K562 (cell line): ENCODE results near the gene ATP2B1. TPM values are rescaled to one million over a fixed set of nuclear protein-coding genes. Genes with fewer than 3 reads are reported as not detected.

Experiments
- ARID1B ChIP-seq: fragments of 450-650 bp; IDR thresholded peaks from 2 replicates; pipeline ENCODE4 v1.6.1; 2016; ENCODE audit warnings: antibody characterized with exemption, mild to moderate bottlenecking, inconsistent platforms
- ARNT ChIP-seq, 2 experiments: fragments of 450-650 bp; IDR thresholded peaks; 2 replicates each; pipeline ENCODE4 v1.6.1; 2016; ENCODE audit warnings: mild to moderate bottlenecking in 1 of 2
- CBFA2T2 ChIP-seq: fragments of 450-650 bp; conservative IDR thresholded peaks from 2 replicates; pipeline ENCODE4 v1.6.1; 2017; ENCODE audit warnings: mild to moderate bottlenecking
- DDX20 ChIP-seq: fragments of 450-650 bp; IDR thresholded peaks from 2 replicates; pipeline ENCODE4 v1.6.1; 2016; ENCODE audit warnings: missing genetic modification characterization, low read depth, mild to moderate bottlenecking, missing compliant biosample characterization, moderate library complexity
- GATAD2A ChIP-seq: fragments of 450-650 bp; IDR thresholded peaks from 2 replicates; pipeline ENCODE4 v1.6.1; 2017
- HLTF ChIP-seq: fragments of 450-650 bp; IDR thresholded peaks from 2 replicates; pipeline ENCODE4 v1.6.1; 2016
- JUN ChIP-seq, 2 experiments: sonication (generic) in 1 of 2; formaldehyde crosslinking in 1 of 2; IDR thresholded peaks; 2 replicates each; pipeline versions ENCODE4 v1.6.1 to v1.8.0; 2012 to 2022; ENCODE audit warnings: borderline replicate concordance in 2 of 2, mild to moderate bottlenecking in 2 of 2, improper control_type of control experiment in 1 of 2, low read depth in 1 of 2, low read length in 1 of 2, missing genetic modification reagents in 1 of 2
- KLF10 ChIP-seq: fragments of 250-450 bp; sonication (Bioruptor Pico); IDR thresholded peaks from 2 replicates; pipeline ENCODE4 v1.6.1; 2021; ENCODE audit warnings: matching md5 sums
- MAFK ChIP-seq: IDR thresholded peaks from 2 replicates; pipeline ENCODE4 v1.6.1; 2011; ENCODE audit warnings: low read length, improper control_type of control experiment
- MTA1 ChIP-seq: fragments of 450-650 bp; IDR thresholded peaks from 2 replicates; pipeline ENCODE4 v1.6.1; 2017; ENCODE audit warnings: borderline replicate concordance
- NCOR1 ChIP-seq: fragments of 450-650 bp; IDR thresholded peaks from 2 replicates; pipeline ENCODE4 v1.6.1; 2016; ENCODE audit warnings: mild to moderate bottlenecking, moderate library complexity
- NELFE ChIP-seq: IDR thresholded peaks from 2 replicates; pipeline ENCODE4 v1.6.1; 2011; ENCODE audit warnings: mild to moderate bottlenecking; ENCODE audit not compliant: insufficient read depth, insufficient read length
- POLR2AphosphoS2 ChIP-seq: IDR thresholded peaks from 2 replicates; pipeline ENCODE4 v1.6.1; 2012; ENCODE audit warnings: low read length, improper control_type of control experiment
- PYGO2 ChIP-seq: fragments of 450-650 bp; IDR thresholded peaks from 2 replicates; pipeline ENCODE4 v1.6.1; 2016; ENCODE audit warnings: mild to moderate bottlenecking, missing genetic modification characterization, moderate library complexity, missing compliant biosample characterization
- TAL1 ChIP-seq: fragments of 450-650 bp; IDR thresholded peaks from 2 replicates; pipeline ENCODE4 v1.6.1; 2016; ENCODE audit warnings: mild to moderate bottlenecking
- TBL1XR1 ChIP-seq, 2 experiments: IDR thresholded peaks; 2 replicates each; pipeline ENCODE4 v1.6.1; 2012; ENCODE audit warnings: improper control_type of control experiment in 2 of 2, low read length in 2 of 2, mild to moderate bottlenecking in 1 of 2
- ZNF282 ChIP-seq: sonication (generic); formaldehyde crosslinking; IDR thresholded peaks from 2 replicates; pipeline ENCODE4 v1.8.1; 2023; ENCODE audit warnings: missing genetic modification reagents
- ZNF3 ChIP-seq: fragments of 250-450 bp; sonication (Bioruptor Pico); IDR thresholded peaks from 2 replicates; pipeline ENCODE4 v1.5.0; 2021; ENCODE audit warnings: mild to moderate bottlenecking, moderate library complexity
- ZNF316 ChIP-seq: fragments of 450-650 bp; IDR thresholded peaks from 2 replicates; pipeline ENCODE4 v1.6.1; 2016
- ZNF551 ChIP-seq: fragments of 250-450 bp; sonication (Bioruptor Pico); IDR thresholded peaks from 2 replicates; pipeline ENCODE4 v1.5.0; 2021; ENCODE audit warnings: mild to moderate bottlenecking, moderate library complexity
- polyA plus RNA-seq, 8 experiments: library from polyadenylated mRNA; depleted of rRNA in 4 of 8; stranded (reverse) in 5 of 8; unstranded in 3 of 8; fragments of >200 nt; fragmentation: Nextera tagmentation in 2 of 8; fragmentation: Illumina TruSeq in 1 of 8; extraction: Ambion mirVana in 2 of 8; extraction: Trizol in 1 of 8; gene quantifications; 2 replicates each; pipeline versions ENCODE4 v1.2.1 to v1.2.3, GENCODE V29; 2011 to 2014; ENCODE audit warnings: inconsistent platforms in 1 of 8, missing spikeins in 1 of 8
- total RNA-seq, 7 experiments: library from RNA; depleted of rRNA in 6 of 7; stranded (reverse); fragments of >200 nt in 6 of 7; fragmentation: Illumina TruSeq in 2 of 7; extraction: Trizol in 2 of 7; gene quantifications; 2 replicates each; pipeline versions ENCODE4 v1.2.1 to v1.2.3, GENCODE V29; 2011 to 2021; ENCODE audit warnings: low replicate concordance in 1 of 7
- TF ChIP-seq, protein P1 (sequence below): fragments of 200-800 bp; sonication (Bioruptor generic); IDR thresholded peaks from 2 replicates; pipeline ENCODE4 v1.6.1; 2017; ENCODE audit warnings: missing genetic modification characterization, missing compliant biosample characterization
- TF ChIP-seq, protein P2 (sequence below): fragments of 200-800 bp; sonication (Bioruptor generic); IDR thresholded peaks from 2 replicates; pipeline ENCODE4 v1.6.1; 2017; ENCODE audit warnings: missing genetic modification characterization, missing compliant biosample characterization
- TF ChIP-seq, protein P3 (sequence below): fragments of 450-650 bp; IDR thresholded peaks from 2 replicates; pipeline ENCODE4 v1.6.1; 2014; ENCODE audit warnings: low read depth, mild to moderate bottlenecking, moderate library complexity, borderline replicate concordance
- TF ChIP-seq, protein P4 (sequence below): sonication (generic); formaldehyde crosslinking; IDR thresholded peaks from 2 replicates; pipeline ENCODE4 v1.8.1; 2023; ENCODE audit warnings: mild to moderate bottlenecking, missing genetic modification reagents

Gene ATP2B1
- total and polyA plus RNA-seq, 9 of the 15 experiments (the other 6 are each of a cell fraction or from before 2014, with no cell fraction given): 8.6 to 39.0 (median 27.8) TPM

DNA sequence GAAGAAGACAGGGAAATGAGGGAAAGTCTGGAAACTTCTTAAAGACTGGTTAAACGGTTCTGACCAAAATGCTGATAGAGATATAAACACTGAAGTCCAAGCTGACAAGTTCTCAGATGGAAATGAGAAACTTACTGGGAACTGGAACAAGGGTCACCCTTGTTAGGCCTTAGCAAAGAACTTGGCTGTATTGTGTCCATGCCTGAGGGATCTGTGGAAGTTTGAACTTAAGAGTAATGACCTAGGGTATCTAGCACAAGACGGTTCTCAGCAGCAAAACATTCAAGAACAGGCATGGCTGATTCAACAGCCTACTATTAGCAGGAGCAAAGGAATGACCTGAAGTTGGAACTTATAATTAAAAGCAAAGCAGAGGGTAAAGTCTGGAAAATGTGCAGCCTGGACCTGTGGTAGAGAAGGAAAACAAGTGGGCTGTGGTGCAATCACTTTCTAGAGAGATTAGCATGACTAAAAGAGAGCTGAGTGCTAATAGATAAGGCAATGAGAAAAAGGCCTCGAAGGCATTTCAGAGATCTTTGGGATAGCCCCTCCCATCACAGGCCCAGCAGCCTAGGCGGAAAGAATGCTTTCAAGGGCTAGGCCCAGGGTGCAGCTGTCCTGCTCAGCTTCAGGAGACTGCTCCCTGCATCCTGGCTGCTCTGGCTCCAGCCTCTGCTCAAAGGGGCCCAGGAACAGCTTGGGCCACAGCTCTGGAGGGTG lies 60.3 kb downstream of the ATP2B1 start (continued):
- TF ChIP-seq ARID1B: peak; percentile 82
- TF ChIP-seq NELFE: no peak
- 0 out of 2 replicates have a peak, but pooled peaks have one; percentile 59 for TF ChIP-seq GATAD2A
- TF ChIP-seq, protein P1, sequence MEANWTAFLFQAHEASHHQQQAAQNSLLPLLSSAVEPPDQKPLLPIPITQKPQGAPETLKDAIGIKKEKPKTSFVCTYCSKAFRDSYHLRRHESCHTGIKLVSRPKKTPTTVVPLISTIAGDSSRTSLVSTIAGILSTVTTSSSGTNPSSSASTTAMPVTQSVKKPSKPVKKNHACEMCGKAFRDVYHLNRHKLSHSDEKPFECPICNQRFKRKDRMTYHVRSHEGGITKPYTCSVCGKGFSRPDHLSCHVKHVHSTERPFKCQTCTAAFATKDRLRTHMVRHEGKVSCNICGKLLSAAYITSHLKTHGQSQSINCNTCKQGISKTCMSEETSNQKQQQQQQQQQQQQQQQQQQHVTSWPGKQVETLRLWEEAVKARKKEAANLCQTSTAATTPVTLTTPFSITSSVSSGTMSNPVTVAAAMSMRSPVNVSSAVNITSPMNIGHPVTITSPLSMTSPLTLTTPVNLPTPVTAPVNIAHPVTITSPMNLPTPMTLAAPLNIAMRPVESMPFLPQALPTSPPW (CRISPR knock-in tag): peak; percentile 39; the same call in 1 of the 2 replicates
- no peak for TF ChIP-seq ZNF551 (CRISPR knock-in tag)
- TF ChIP-seq HLTF: no peak
- no peak for TF ChIP-seq POLR2AphosphoS2
- no peak for TF ChIP-seq DDX20
- peak; percentile 51 for TF ChIP-seq CBFA2T2
- no peak for TF ChIP-seq ZNF316
- TF ChIP-seq KLF10 (CRISPR knock-in tag): no peak
- TF ChIP-seq, protein P2, sequence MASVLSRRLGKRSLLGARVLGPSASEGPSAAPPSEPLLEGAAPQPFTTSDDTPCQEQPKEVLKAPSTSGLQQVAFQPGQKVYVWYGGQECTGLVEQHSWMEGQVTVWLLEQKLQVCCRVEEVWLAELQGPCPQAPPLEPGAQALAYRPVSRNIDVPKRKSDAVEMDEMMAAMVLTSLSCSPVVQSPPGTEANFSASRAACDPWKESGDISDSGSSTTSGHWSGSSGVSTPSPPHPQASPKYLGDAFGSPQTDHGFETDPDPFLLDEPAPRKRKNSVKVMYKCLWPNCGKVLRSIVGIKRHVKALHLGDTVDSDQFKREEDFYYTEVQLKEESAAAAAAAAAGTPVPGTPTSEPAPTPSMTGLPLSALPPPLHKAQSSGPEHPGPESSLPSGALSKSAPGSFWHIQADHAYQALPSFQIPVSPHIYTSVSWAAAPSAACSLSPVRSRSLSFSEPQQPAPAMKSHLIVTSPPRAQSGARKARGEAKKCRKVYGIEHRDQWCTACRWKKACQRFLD (CRISPR knock-in tag): 0 out of 2 replicates have a peak, but pooled peaks have one; percentile 30
- TF ChIP-seq, protein P3, sequence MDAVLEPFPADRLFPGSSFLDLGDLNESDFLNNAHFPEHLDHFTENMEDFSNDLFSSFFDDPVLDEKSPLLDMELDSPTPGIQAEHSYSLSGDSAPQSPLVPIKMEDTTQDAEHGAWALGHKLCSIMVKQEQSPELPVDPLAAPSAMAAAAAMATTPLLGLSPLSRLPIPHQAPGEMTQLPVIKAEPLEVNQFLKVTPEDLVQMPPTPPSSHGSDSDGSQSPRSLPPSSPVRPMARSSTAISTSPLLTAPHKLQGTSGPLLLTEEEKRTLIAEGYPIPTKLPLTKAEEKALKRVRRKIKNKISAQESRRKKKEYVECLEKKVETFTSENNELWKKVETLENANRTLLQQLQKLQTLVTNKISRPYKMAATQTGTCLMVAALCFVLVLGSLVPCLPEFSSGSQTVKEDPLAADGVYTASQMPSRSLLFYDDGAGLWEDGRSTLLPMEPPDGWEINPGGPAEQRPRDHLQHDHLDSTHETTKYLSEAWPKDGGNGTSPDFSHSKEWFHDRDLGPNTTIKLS: no peak
- peak; percentile 94 for TF ChIP-seq ZNF3 (CRISPR knock-in tag)
- TF ChIP-seq TBL1XR1 (IDR thresholded peaks at IDR 0.05; ENCODE audit: low read length in 2 of 2): 0 out of 4 replicates have a peak, but pooled peaks of 1 of the 2 experiments have one; percentile 45
- TF ChIP-seq MTA1: no peak
- TF ChIP-seq NCOR1: peak; percentile 48; the same call in 1 of the 2 replicates
- TF ChIP-seq, protein P4, sequence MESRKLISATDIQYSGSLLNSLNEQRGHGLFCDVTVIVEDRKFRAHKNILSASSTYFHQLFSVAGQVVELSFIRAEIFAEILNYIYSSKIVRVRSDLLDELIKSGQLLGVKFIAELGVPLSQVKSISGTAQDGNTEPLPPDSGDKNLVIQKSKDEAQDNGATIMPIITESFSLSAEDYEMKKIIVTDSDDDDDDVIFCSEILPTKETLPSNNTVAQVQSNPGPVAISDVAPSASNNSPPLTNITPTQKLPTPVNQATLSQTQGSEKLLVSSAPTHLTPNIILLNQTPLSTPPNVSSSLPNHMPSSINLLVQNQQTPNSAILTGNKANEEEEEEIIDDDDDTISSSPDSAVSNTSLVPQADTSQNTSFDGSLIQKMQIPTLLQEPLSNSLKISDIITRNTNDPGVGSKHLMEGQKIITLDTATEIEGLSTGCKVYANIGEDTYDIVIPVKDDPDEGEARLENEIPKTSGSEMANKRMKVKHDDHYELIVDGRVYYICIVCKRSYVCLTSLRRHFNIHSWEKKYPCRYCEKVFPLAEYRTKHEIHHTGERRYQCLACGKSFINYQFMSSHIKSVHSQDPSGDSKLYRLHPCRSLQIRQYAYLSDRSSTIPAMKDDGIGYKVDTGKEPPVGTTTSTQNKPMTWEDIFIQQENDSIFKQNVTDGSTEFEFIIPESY: 0 out of 2 replicates have a peak, but pooled peaks have one; percentile 34
- peak; percentile 65 for TF ChIP-seq TAL1
- TF ChIP-seq JUN (IDR thresholded peaks at IDR 0.05; ENCODE audit: borderline replicate concordance, low read depth, low read length): 0 out of 2 replicates have a peak, but pooled peaks have one; percentile 22
- no peak for TF ChIP-seq JUN (CRISPR knock-in tag; IDR thresholded peaks at IDR 0.05; ENCODE audit: borderline replicate concordance)
- TF ChIP-seq PYGO2 (tag): no peak
- TF ChIP-seq MAFK: 0 out of 2 replicates have a peak, but pooled peaks have one; percentile 14
- TF ChIP-seq ZNF282 (CRISPR knock-in tag): no peak
- no peak for TF ChIP-seq ARNT (IDR thresholded peaks at IDR 0.05)
